Activated CD8-positive, alpha-beta memory T cell treated with anti-CD3 and anti-CD28 coated beads for 24 hours (primary cell): ENCODE measurements around the gene MGAT5B.
A peak's percentile ranks its signal among the peaks of the same experiment; 100 is the strongest.

Experiments used
- DNase-seq: peaks from one replicate; pipeline ENCODE4 v3.0.0-alpha.2; 2020

MGAT5B gene

DNA sequence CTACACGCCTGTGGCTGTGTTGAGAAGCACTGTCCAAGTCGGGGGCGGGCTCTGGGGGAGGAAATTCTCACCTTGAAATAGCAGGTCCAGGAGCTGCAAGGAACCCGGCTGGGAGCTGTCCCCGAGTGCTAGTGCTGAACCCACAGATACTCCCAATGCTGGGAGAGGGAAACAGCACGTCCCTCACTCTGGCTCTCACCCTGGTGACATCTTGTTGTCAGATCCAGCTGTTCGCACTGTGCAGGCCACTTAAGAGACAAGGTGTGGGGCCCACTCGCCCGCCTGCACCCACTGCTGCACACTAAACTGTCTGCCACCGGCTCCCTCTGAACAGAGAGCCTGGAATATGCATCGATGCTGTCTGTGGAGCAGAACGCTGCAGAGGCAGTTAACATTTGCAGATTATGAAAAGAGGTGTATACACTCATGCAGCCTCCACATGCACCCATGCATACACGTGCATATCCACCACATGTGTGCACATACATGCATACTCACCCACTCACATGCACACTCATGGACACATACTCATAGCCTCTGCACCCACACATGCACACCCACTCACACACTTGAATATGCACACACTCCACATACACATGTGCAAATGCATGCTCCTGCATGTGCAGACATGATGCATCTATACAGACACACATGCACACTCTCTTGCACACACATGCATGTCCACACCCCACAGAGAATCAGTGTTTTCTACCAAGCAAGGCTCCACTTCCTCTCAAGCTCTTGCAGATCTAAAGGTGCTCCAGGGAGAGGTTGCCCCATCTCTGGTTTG, 42.0 kb downstream of the MGAT5B start:
- DNase-seq = peak; percentile 58

DNA sequence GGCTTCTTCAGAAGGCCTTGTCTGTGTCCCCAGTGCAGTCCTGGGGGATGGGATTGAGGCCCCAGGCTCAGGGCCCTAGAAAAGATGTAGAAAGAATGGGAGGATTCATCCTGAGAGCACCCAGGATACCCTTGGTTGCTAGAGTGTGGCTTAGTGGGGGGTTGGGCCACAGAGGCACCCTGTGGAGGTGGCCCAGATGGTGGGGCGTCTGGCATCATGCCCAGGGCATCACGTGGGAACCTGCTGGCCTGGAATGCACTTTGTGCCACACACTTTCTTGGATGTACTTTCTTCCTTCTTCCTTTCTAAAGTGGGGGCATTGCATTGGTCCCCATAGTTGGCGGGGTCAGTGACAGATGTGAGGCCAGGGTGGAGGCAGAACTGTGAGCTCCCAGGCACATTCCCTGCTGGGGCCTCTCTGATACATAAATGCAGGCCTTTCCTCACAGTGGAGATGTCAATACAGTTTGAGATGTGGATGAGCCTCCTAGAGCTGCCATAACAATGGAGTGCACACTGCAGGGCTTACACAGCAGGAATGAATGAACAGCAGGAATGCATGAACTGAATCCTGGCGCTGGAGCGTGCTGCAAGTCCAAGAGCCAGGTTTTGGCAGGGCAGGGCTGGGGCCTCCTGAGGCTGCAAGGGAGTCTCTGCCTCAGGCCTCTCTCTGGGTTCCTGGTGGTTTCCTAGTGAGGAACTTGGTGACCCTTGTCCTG, 43.3 kb downstream of the MGAT5B start:
- DNase-seq = no peak

GRCh38 chr17:76912421-76913164, 44.4 kb downstream of the MGAT5B start:
- DNase-seq = no peak

- DNase-seq = no peak
Observed at GRCh38 chr17:76914937-76915336, 46.7 kb downstream of the MGAT5B start.

DNA sequence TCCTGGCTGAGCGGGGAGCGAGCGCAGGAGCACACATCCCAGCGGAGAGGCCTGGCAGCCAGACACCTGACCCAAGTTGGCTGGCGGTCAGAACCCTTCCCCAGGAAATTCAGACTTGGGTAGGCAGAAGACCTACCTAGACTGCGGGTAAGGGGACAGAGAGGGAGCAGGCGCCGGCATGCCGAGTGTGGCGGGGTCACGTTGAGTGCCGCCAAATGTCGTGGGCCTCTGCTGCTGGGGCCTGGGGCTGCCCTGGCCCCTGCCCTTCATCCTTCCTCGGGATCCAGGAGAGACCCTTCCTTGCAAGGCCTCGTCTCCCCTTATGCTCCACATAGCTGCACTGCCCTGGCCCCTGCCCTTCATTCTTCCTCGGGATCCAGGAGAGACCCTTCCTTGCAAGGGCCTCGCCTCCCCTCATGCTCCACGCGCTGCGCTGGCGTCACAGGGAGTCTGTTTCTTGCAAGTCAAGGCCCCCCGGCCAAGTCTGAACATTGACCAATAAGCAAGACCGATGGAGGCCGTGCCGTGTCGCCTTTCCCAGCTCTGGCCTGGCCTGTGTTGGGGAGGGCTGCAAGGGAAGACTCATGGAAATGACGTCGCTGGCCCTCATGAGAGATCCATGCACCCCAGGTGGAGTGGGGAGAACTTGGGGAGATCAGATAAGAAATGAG, 47.8 kb downstream of the MGAT5B start:
- DNase-seq = no peak

DNA sequence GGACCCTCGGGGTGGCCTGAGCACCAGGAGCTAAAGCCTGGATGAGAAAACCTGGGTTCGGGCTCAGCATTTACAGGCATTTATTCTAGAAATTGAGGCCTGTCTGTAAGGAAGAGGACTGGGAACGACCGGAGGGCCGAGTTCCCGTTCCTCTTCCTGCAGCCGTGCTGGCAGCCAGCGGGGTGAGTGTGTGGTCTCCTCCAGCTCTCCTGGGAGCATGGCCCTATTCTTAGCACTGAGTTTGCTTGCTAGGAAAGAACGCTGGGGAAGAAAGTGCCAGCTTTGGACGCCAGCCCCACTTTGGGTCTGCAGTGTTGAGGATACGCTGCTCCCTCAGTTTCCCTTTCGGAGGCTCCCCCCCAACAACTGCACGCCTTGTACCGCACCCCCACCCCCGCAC, 49.6 kb downstream of the MGAT5B start:
- DNase-seq = no peak

DNA sequence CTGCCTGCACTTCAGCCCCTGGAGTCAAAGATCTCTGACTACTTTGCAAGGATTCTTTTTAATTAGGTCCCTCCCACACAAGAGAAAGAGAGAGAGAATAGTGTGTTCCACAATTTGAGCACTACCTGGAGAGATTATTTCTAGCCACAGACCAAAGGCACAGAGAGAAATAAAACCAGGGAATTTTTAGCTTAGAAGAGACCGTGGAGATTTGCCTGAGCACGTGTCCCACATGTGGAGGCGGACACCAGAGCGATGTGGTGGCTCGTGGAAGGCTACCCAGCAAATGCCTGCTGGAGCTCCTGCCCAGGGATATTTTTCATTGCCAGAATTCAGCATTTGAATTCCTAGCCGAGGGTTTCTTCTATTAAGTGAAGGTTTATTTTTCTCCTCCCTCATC, 50.6 kb downstream of the MGAT5B start:
- DNase-seq = no peak

- DNase-seq = no peak
Observed at GRCh38 chr17:76920364-76921139, 52.3 kb downstream of the MGAT5B start.

DNA sequence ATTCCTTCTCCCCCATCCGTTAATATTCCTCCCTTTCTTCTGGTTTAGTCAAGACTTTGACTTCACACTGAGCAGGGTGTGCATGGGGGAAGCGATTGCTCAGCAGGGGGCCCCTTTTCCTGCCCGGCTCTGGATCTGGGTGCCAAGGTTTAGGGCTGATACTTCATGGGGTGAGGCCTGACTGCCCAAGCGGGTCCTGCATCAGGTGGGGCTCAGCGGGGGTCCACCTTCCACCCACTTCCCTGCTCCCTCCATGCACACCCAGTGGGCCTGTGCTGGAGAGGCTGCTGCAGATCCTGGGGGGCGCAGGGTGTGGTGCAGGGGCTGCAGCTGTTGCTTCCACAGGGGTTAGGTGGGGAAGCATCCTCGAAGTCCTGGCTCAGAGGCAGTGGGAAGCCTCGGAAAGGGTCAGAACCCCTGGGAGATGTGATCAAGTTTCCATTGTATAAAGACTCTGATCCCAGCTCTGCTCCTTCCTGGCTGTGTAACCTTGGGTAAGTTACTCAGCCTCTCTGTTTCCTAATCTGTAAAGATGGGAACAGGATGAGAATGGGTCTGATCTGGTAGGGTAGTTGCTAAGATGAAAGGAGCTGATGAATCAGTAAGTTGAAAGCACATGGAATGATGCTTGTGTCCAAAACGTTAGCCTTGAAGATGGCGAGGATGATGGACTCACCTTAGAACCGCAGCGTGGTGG, 53.3 kb downstream of the MGAT5B start:
- no peak for DNase-seq

DNA sequence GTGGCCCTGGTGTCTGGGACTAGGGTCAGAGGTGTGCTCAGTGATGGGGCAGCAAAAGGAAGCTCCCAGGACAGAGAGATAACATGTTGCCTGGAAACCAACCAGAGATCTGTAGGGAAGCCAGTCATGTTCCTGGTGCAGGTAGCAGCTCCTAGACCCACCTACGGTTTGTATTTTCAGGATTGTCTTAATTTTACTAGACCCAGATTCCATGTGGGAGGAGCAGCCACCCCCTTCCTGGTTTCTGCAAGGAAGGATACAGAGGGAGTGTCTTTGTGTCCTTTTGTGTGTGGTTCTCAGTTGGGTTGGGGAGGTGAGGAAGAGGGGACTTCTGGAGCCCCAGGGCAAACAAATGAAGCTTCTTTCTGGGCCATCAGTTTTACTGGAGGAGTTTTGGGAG, 53.9 kb downstream of the MGAT5B start:
- no peak for DNase-seq

DNA sequence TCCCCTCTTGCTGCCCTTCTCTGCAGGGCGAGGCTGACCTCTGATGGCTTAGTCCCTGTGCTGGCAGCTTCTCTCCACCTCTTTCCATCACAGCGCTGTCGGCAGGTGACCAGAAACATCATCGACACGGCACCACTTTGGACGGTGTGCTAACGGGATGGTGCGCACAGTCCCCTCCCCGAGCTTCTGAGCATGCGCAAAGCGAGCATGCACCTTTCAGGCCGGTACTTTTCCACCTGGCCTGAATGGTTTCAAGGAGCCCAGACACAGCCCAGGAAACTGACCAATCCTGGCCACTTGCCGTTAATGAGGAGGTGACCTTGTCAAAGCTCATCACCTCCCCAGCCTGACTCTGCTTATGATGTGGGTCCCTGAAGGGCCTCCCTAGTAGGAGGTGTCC, 54.8 kb downstream of the MGAT5B start:
- no peak for DNase-seq

- DNase-seq = no peak
Observed at GRCh38 chr17:76923491-76923890, 55.3 kb downstream of the MGAT5B start.

DNA sequence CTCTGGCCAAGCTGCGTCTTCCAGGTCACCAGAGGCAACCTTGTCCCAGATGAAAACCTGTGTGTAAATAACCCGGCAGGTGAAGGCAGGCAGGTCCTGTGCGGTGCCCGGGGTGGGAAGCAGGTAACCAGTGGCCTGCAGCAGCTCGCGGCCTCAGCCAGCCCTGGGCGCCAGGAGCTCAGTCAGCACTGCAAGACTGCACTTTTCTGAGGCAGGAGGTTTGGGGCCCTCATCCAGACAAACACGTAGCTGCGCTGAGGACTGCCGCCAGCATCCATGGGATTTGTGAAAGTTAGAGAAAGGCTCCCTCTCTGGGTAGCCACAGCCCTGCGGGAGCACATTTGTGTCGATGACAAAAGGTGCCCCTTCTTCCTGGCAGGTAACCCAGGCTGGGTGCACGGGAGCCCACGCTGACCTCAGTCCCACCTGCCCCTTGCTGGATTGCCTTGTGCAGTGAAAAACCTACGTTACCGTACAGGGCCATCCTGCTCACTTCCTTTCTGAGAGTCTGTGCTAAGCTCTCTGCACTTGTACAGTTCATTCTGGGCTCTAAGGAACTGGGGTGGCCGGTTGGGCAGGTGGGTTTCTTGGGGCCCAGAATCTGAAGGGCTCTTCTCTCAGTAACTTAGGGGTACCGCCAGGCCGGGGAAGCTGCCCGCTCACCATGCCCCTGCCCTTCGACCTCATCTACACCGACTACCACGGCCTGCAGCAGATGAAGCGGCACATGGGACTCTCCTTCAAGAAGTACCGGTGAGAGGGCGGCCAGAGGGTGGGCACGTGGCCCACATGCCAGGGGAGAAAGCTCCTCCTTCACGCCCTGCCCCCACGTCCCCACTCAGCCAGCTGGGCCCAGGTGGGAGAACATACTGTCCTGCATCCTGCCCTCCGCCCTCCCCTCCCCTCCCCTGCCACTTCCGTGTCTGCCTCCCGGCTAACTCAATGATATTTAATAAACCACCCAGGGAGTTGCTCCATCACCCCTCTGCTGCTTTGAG, 56.4 kb downstream of the MGAT5B start:
- no peak for DNase-seq

DNA sequence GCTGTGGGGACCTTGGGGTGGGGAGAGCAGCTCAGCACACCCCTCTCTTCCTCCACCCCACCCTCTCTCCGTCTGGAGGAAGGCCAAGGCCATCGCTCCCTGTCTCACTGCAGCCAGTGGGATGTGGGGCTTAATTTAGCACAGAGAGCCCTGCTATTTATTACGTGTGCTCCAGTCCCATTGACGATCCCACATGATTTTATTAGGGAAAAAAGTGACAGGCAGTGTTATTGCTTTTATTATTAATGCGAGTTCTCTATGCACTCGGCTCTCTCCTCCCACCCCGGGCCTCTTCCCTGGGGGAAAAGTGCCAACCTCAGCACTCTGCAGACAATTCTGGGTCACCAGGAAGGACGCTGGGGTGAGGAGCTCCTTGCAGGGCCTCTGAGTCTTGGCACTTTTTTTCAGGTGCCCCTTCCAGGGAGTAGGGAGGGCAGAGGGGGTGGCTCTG, 57.3 kb downstream of the MGAT5B start:
- no peak for DNase-seq

DNA sequence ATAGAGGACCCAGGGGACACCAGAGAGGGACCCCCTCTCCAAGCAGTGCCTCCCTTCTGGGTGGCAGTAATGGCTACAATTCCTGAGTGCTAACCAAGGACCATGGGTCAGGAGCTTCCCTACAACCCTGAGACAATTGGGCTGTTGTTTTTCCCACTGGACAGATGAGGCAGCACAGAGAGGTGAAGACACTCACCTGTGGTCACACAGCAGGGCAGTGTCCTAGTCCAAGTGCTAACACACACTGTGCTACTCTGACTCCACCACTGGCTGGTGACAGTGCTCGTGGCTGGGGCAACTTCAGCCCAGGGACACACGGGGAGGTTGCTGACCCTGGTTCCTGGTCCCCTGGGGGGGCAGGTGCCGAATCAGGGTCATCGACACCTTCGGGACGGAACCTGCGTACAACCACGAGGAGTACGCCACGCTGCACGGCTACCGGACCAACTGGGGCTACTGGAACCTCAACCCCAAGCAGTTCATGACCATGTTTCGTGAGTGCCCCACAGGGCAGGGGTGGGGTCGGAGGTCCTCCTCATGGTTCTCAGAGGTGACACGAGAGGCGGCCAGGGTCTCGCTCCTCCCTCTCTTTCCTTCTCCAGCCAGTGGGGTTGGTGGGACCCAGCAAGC, 58.1 kb downstream of the MGAT5B start:
- no peak for DNase-seq

GRCh38 chr17:76927577-76927976, 59.4 kb downstream of the MGAT5B start:
- no peak for DNase-seq

GRCh38 chr17:76927982-76928381, 59.8 kb downstream of the MGAT5B start:
- DNase-seq = no peak

DNA sequence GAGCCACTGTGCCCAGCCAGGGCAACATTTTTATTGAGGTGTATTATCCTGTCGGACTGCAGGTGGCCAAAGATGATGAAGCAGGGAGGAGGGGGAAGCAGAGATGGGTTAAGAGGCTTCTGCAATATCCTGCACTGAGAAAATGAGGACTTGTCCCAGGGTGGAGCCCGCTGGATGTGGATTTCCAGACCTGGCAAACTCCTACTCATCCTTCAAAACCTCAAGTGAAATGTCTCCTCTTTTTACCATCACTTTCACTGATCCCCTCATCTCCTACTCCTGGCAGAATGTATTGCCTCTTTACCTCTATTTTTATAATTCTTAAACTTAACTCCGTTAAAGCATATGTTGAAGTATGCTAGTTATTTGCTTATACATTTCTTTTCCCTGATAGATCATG, 60.9 kb downstream of the MGAT5B start:
- no peak for DNase-seq

GRCh38 chr17:76929601-76930000, 61.4 kb downstream of the MGAT5B start:
- DNase-seq = no peak

- DNase-seq = no peak
Observed at GRCh38 chr17:76930107-76930506, 61.9 kb downstream of the MGAT5B start.
